HCT116 (cell line): Measurements from ENCODE around the gene NARS2.

Source experiments
- CBX3 ChIP-seq: IDR thresholded peaks from 2 replicates; pipeline ENCODE4 v1.6.1; 2012; ENCODE audit warnings: low read depth
- CEBPB ChIP-seq: IDR thresholded peaks from 2 replicates; pipeline ENCODE4 v1.6.1; 2012; ENCODE audit warnings: low read depth
- CTCF ChIP-seq, 3 experiments: fragments of 200-600 bp in 1 of 3; sonication (generic) in 1 of 3; IDR thresholded peaks in 2 of 3; conservative IDR thresholded peaks in 1 of 3; 2 replicates each; pipeline ENCODE4 v1.5.1; 2012 to 2017; ENCODE audit warnings: low read depth in 2 of 3, low read length in 2 of 3, antibody characterized with exemption in 1 of 3, borderline replicate concordance in 1 of 3, control low read depth in 1 of 3, mild to moderate bottlenecking in 1 of 3, mixed read lengths in 1 of 3, mixed run types in 1 of 3, moderate library complexity in 1 of 3; ENCODE audit not compliant: insufficient read depth in 1 of 3
- EZH2phosphoT487 ChIP-seq: fragments of 200-600 bp; IDR thresholded peaks from 2 replicates; pipeline ENCODE4 v1.6.1; 2018; ENCODE audit warnings: antibody characterized with exemption, borderline replicate concordance
- JUND ChIP-seq: IDR thresholded peaks from 2 replicates; pipeline ENCODE4 v1.6.1; 2012
- POLR2A ChIP-seq: IDR thresholded peaks from 2 replicates; pipeline ENCODE4 v1.7.0; 2011; ENCODE audit warnings: borderline replicate concordance; ENCODE audit not compliant: insufficient read depth, insufficient read length; ENCODE audit errors: extremely low read depth
- POLR2AphosphoS5 ChIP-seq: IDR thresholded peaks from 2 replicates; pipeline ENCODE4 v1.6.1; 2011; ENCODE audit warnings: mild to moderate bottlenecking, low read depth, low read length, moderate library complexity
- REST ChIP-seq: IDR thresholded peaks from 2 replicates; pipeline ENCODE4 v1.6.1; 2012; ENCODE audit warnings: low read depth
- SIN3A ChIP-seq: IDR thresholded peaks from 2 replicates; pipeline ENCODE4 v1.6.1; 2012; ENCODE audit warnings: low read depth
- ZBTB33 ChIP-seq: IDR thresholded peaks from 2 replicates; pipeline ENCODE4 v1.6.1; 2011; ENCODE audit warnings: mild to moderate bottlenecking, low read length, moderate library complexity; ENCODE audit not compliant: insufficient replicate concordance; ENCODE audit errors: extremely low read depth
- ZFX ChIP-seq: fragments of 450-650 bp; IDR thresholded peaks from 2 replicates; pipeline ENCODE4 v1.6.1; 2017
- ZNF274 ChIP-seq: fragments of 200-500 bp; sonication (Bioruptor generic); IDR thresholded peaks from 2 replicates; pipeline ENCODE4 v1.6.1; 2014; ENCODE audit warnings: mild to moderate bottlenecking, low read depth, low read length, inconsistent platforms

GRCh38 chr11:78472905-78473304 lies 101.8 kb downstream of the NARS2 start:
- TF ChIP-seq CTCF (IDR thresholded peaks at IDR 0.05 in 2 of 3, conservative IDR thresholded peaks at IDR 0.05 in 1 of 3; ENCODE audit: borderline replicate concordance in 1 of 3, insufficient read depth in 1 of 3, low read depth in 2 of 3, low read length in 2 of 3), result no peak
- TF ChIP-seq JUND, result no peak
- TF ChIP-seq ZNF274, result no peak
- TF ChIP-seq CBX3, result no peak
- TF ChIP-seq CEBPB, result no peak
- no peak for TF ChIP-seq EZH2phosphoT487
- no peak for TF ChIP-seq POLR2AphosphoS5
- no peak for TF ChIP-seq POLR2A
- TF ChIP-seq ZFX, result no peak
- TF ChIP-seq REST, result no peak
- TF ChIP-seq ZBTB33, result no peak
- no peak for TF ChIP-seq SIN3A
